Activated naive CD4-positive, alpha-beta T cell treated with Interleukin-2 at 50 U/mL for 16 hours (primary cell): ENCODE data around the gene SPTBN5.

Experiments used
- DNase-seq: peaks from one replicate; pipeline ENCODE4 v3.0.0-alpha.2; 2020

Gene SPTBN5

GRCh38 chr15:41798607-41799487, 95.0 kb downstream of the SPTBN5 start:
- no peak for DNase-seq
